Measurements from ENCODE around the gene NGEF.

Gene NGEF

GRCh38 chr2:232894251-232894650 is 118.8 kb downstream of the NGEF start (continued):
- no peak for TF ChIP-seq ATF2 (tag by site-specific recombination; IDR thresholded peaks at IDR 0.05; ENCODE audit: low read depth)
- TF ChIP-seq KLF8 (tag by site-specific recombination; IDR thresholded peaks at IDR 0.05) = no peak
- TF ChIP-seq ZNF513 (tag by site-specific recombination; IDR thresholded peaks at IDR 0.05) = no peak
- TF ChIP-seq ZBTB11 (tag by site-specific recombination; conservative IDR thresholded peaks at IDR 0.05; ENCODE audit: low read depth) = no peak
- no peak for TF ChIP-seq ZSCAN23 (tag by site-specific recombination; IDR thresholded peaks at IDR 0.05)

- TF ChIP-seq ZNF239 (tag by site-specific recombination; IDR thresholded peaks at IDR 0.05) = no peak
- no peak for TF ChIP-seq BCL11A (tag by site-specific recombination; IDR thresholded peaks at IDR 0.05; ENCODE audit: low read depth)
- TF ChIP-seq ZNF311 (tag by site-specific recombination; IDR thresholded peaks at IDR 0.05; ENCODE audit: borderline replicate concordance) = no peak
- no peak for TF ChIP-seq ZEB2 (tag by site-specific recombination; IDR thresholded peaks at IDR 0.05)
- TF ChIP-seq ZNF16 (tag by site-specific recombination; IDR thresholded peaks at IDR 0.05; ENCODE audit: low read depth) = no peak
- TF ChIP-seq ZNF624 (tag by site-specific recombination; IDR thresholded peaks at IDR 0.05) = no peak
- no peak for TF ChIP-seq ZNF571 (tag by site-specific recombination; IDR thresholded peaks at IDR 0.05)
- no peak for TF ChIP-seq ZNF660 (tag by site-specific recombination; IDR thresholded peaks at IDR 0.05)
- TF ChIP-seq ZNF670 (tag by site-specific recombination; IDR thresholded peaks at IDR 0.05; ENCODE audit: low read depth) = no peak
- TF ChIP-seq ZNF133 (tag by site-specific recombination; IDR thresholded peaks at IDR 0.05) = no peak
- no peak for TF ChIP-seq ZNF214 (tag by site-specific recombination; IDR thresholded peaks at IDR 0.05; ENCODE audit: borderline replicate concordance)
- no peak for TF ChIP-seq PATZ1 (tag by site-specific recombination; IDR thresholded peaks at IDR 0.05)
- no peak for TF ChIP-seq SP2 (tag by site-specific recombination; IDR thresholded peaks at IDR 0.05)
- no peak for TF ChIP-seq ZNF610 (tag by site-specific recombination; IDR thresholded peaks at IDR 0.05; ENCODE audit: borderline replicate concordance)
- no peak for TF ChIP-seq KLF9 (tag by site-specific recombination; IDR thresholded peaks at IDR 0.05; ENCODE audit: low read depth)
- no peak for TF ChIP-seq ZNF600 (tag by site-specific recombination; IDR thresholded peaks at IDR 0.05)
- Histone ChIP-seq H3K9me3 (ENCODE audit: control insufficient read depth, insufficient read depth, low read depth, low read length) (no peaks in the 10 kb centered on the region), H3K27ac (ENCODE audit: extremely low read depth, low read depth, low read length) (no peak overlapping the region), H3K36me3 (ENCODE audit: control insufficient read depth in 2 of 2, insufficient read depth in 1 of 2, low read length in 2 of 2) (peaks cover 0 to 3% of the 10 kb centered on the region in 2 experiments; a peak in 1 of 3 replicates), H3K4me3 (ENCODE audit: low read depth, low read length) (no peak overlapping the region), H3K4me1 (ENCODE audit: control insufficient read depth, insufficient read depth, low read length) (no peaks in the 10 kb centered on the region)
- ChIA-PET CTCF (interaction anchor here (0.7 kb wide), 1 partner anchor 11 kb away, joined by 3 read pairs; no protein-coding TSS in a partner anchor), POLR2A (no interaction called here)
Observed at GRCh38 chr2:232893834-232894233, 119.2 kb downstream of the NGEF start.

Measured in HEK293 (cell line).